Endothelial cell of umbilical vein (primary cell): ENCODE measurements around the gene PYCR2.
"Not testable (repeated sequence)": the region's sequence is repeated elsewhere in the genome, so short reads cannot be mapped to it uniquely, and the experiment has no call there.

Source experiments
- CTCF ChIP-seq, 2 donors: IDR thresholded peaks; 1 replicate in 1 of 2; 2 replicates in 1 of 2; pipeline ENCODE4 v1.5.1; 2011; ENCODE audit warnings: low read length in 2 of 2, mild to moderate bottlenecking in 2 of 2, moderate library complexity in 2 of 2, control low read depth in 1 of 2, inconsistent platforms in 1 of 2, low read depth in 1 of 2; ENCODE audit not compliant: insufficient read depth in 1 of 2; ENCODE audit errors: extremely low read depth in 1 of 2
- EZH2 ChIP-seq: IDR thresholded peaks from 2 replicates; pipeline ENCODE4 v1.6.1; 2012; ENCODE audit warnings: borderline replicate concordance, low read depth, mild to moderate bottlenecking, moderate library complexity, low read length, inconsistent platforms; ENCODE audit not compliant: severe bottlenecking
- POLR2A ChIP-seq: IDR thresholded peaks from 2 replicates; pipeline ENCODE4 v1.6.1; 2012; ENCODE audit warnings: low read depth, mild to moderate bottlenecking, control low read depth, low read length
- POLR2AphosphoS5 ChIP-seq: IDR thresholded peaks from 2 replicates; pipeline ENCODE4 v1.6.1; 2012; ENCODE audit warnings: low read depth, mild to moderate bottlenecking, control low read depth, low read length, moderate library complexity; ENCODE audit not compliant: insufficient read depth

- not testable (repeated sequence) for TF ChIP-seq EZH2; CTCF (IDR thresholded peaks at IDR 0.05; ENCODE audit: extremely low read depth in 1 of 2, insufficient read depth in 1 of 2, low read depth in 1 of 2, low read length in 2 of 2); POLR2A; POLR2AphosphoS5
Observed at GRCh38 chr1:225887554-225888288, 36.3 kb downstream of the PYCR2 start.
